K562 (cell line): ENCODE data around the gene PRLH. TPM values are rescaled to one million over a fixed set of nuclear protein-coding genes. Genes with fewer than 3 reads are reported as not detected.

Experiments used
- ATAC-seq: fragments of 200-7000 bp; cut with Tn5 transposase; 3 replicates; pipeline ENCODE4 v1.9.1; 2020; ENCODE audit warnings: moderate library complexity
- BruUV-seq: library from RNA; stranded (reverse); fragments of 400-500 nt; replicated peaks from 2 replicates; lab custom pipeline; 2021; lab: Mats Ljungman, UMichigan
- CTCF ChIA-PET: fragments of 300-600 bp; formaldehyde crosslinking; extraction: SDS; loops from one replicate; lab custom pipeline; 2021; ENCODE audit warnings: low intra/inter-chr PET ratio; lab: Yijun Ruan, JAX
- POLR2A ChIA-PET: fragments of 300-600, 350-650 bp; sonication (Branson Sonifier 250); formaldehyde crosslinking; extraction: SDS; loops from one replicate; lab custom pipeline; 2021; ENCODE audit warnings: antibody characterized with exemption, inconsistent platforms; lab: Yijun Ruan, JAX
- DNase-seq, 4 experiments: peaks; one replicate each; pipeline versions ENCODE4 v3.0.0 to v3.0.0-alpha.2; 2011 to 2018; ENCODE audit warnings: low spot score in 3 of 4, mixed read lengths in 3 of 4; ENCODE audit errors: extremely low read depth in 1 of 4
- FAIRE-seq: peaks from 2 replicates; lab custom pipeline; 2011; peaks lifted over from hg19 to GRCh38; lab: Jason Lieb, UNC
- H2AFZ ChIP-seq: 2 replicates; pipeline ENCODE4 v1.6.0; 2011; ENCODE audit warnings: low read depth, low read length, control low read depth, inconsistent platforms
- H3K27ac ChIP-seq: fragments of 200-600 bp; 3 replicates; pipeline ENCODE4 v1.8.0; 2011; ENCODE audit warnings: low read depth, mild to moderate bottlenecking, control low read depth, inconsistent platforms, low read length, moderate library complexity, mixed read lengths; ENCODE audit errors: extremely low read depth
- H3K27me3 ChIP-seq, 2 experiments: fragments of 300-600 bp in 1 of 2; 2 replicates in 1 of 2; 3 replicates in 1 of 2; pipeline versions ENCODE4 v1.6.0 to v1.8.0; 2011; ENCODE audit warnings: inconsistent platforms in 2 of 2, low read length in 2 of 2, mild to moderate bottlenecking in 1 of 2, mixed read lengths in 1 of 2, moderate library complexity in 1 of 2; ENCODE audit not compliant: control insufficient read depth in 2 of 2, insufficient read depth in 2 of 2
- H3K36me3 ChIP-seq: fragments of 300-600 bp; 3 replicates; pipeline ENCODE4 v1.8.0; 2011; ENCODE audit warnings: mild to moderate bottlenecking, low read length, inconsistent platforms; ENCODE audit not compliant: control insufficient read depth, insufficient read depth
- H3K4me1 ChIP-seq, 2 experiments: fragments of 200-600 bp in 1 of 2; replicated peaks in 1 of 2; 2 replicates in 1 of 2; 3 replicates in 1 of 2; pipeline versions ENCODE4 v1.5.1 to v1.8.0; 2011; ENCODE audit warnings: inconsistent platforms in 2 of 2, low read length in 2 of 2, mild to moderate bottlenecking in 1 of 2, mixed read lengths in 1 of 2, moderate library complexity in 1 of 2; ENCODE audit not compliant: control insufficient read depth in 2 of 2, insufficient read depth in 2 of 2
- H3K4me2 ChIP-seq: 2 replicates; pipeline ENCODE4 v1.6.1; 2011; ENCODE audit warnings: low read length, control low read depth, inconsistent platforms, mixed read lengths; ENCODE audit not compliant: insufficient read depth
- H3K4me3 ChIP-seq: fragments of 200-600 bp; sonication (generic), shearing (Covaris generic); 2 replicates; pipeline ENCODE4 v1.5.1; 2016; ENCODE audit warnings: control low read depth, inconsistent platforms
- H3K79me2 ChIP-seq: fragments of 200-600 bp; 3 replicates; pipeline ENCODE4 v1.8.0; 2011; ENCODE audit warnings: low read length, inconsistent platforms; ENCODE audit not compliant: control insufficient read depth, insufficient read depth
- H3K9ac ChIP-seq, 2 experiments: 2 replicates each; pipeline versions ENCODE4 v1.6.0 to v1.6.1; 2011; ENCODE audit warnings: low read depth in 2 of 2, low read length in 2 of 2, control low read depth in 1 of 2, inconsistent platforms in 1 of 2, mild to moderate bottlenecking in 1 of 2, mixed read lengths in 1 of 2; ENCODE audit not compliant: insufficient read depth in 1 of 2
- H3K9me1 ChIP-seq: one replicate; pipeline ENCODE4 v1.6.0; 2011; ENCODE audit warnings: inconsistent platforms, mild to moderate bottlenecking, low read length, moderate library complexity; ENCODE audit not compliant: control insufficient read depth, insufficient read depth
- H3K9me3 ChIP-seq: replicated peaks from 2 replicates; pipeline ENCODE4 v1.5.1; 2011; ENCODE audit warnings: low read depth, low read length, inconsistent platforms; ENCODE audit not compliant: control insufficient read depth, insufficient read depth
- H4K20me1 ChIP-seq: replicated peaks from 2 replicates; pipeline ENCODE4 v1.6.1; 2011; ENCODE audit warnings: low read length, inconsistent platforms, mixed read lengths; ENCODE audit not compliant: control insufficient read depth, insufficient read depth
- BRD4 ChIP-seq: fragments of 200-600 bp; sonication (generic); IDR thresholded peaks from 2 replicates; pipeline ENCODE4 v1.6.1; 2017; ENCODE audit warnings: inconsistent platforms
- C11orf30 ChIP-seq: fragments of 450-650 bp; IDR thresholded peaks from 2 replicates; pipeline ENCODE4 v1.6.1; 2016; ENCODE audit warnings: low read depth, mild to moderate bottlenecking
- CC2D1A ChIP-seq: fragments of 450-650 bp; IDR thresholded peaks from 2 replicates; pipeline ENCODE4 v1.6.1; 2017; ENCODE audit warnings: mild to moderate bottlenecking
- DNMT1 ChIP-seq: fragments of 450-650 bp; IDR thresholded peaks from 2 replicates; pipeline ENCODE4 v1.6.1; 2016; ENCODE audit warnings: antibody characterized with exemption, mild to moderate bottlenecking
- DPF2 ChIP-seq: fragments of 450-650 bp; IDR thresholded peaks from 2 replicates; pipeline ENCODE4 v1.6.1; 2016
- ELF1 ChIP-seq: fragments of 200-800 bp; sonication (Bioruptor generic); IDR thresholded peaks from 2 replicates; pipeline ENCODE4 v1.6.1; 2016; ENCODE audit warnings: missing genetic modification characterization, missing compliant biosample characterization
- KLF10 ChIP-seq: fragments of 250-450 bp; sonication (Bioruptor Pico); IDR thresholded peaks from 2 replicates; pipeline ENCODE4 v1.6.1; 2021; ENCODE audit warnings: matching md5 sums
- MEF2D ChIP-seq: conservative IDR thresholded peaks from 2 replicates; pipeline ENCODE4 v1.6.1; 2016; ENCODE audit warnings: low read depth, missing genetic modification characterization, missing compliant biosample characterization
- MTA2 ChIP-seq: fragments of 450-650 bp; IDR thresholded peaks from 2 replicates; pipeline ENCODE4 v1.6.1; 2016; ENCODE audit warnings: low read depth
- NFIC ChIP-seq: fragments of 450-650 bp; IDR thresholded peaks from 2 replicates; pipeline ENCODE4 v1.6.1; 2017; ENCODE audit warnings: mild to moderate bottlenecking, inconsistent platforms
- STAT5B ChIP-seq: fragments of 250-450 bp; sonication (Bioruptor Pico); IDR thresholded peaks from 2 replicates; pipeline ENCODE4 v1.8.0; 2021; ENCODE audit warnings: mild to moderate bottlenecking, inconsistent platforms
- TOE1 ChIP-seq, 2 experiments: fragments of 450-650 bp in 1 of 2; sonication (generic) in 1 of 2; formaldehyde crosslinking in 1 of 2; IDR thresholded peaks; 2 replicates each; pipeline versions ENCODE4 v1.7.1 to v1.8.0; 2016 to 2022; ENCODE audit warnings: borderline replicate concordance in 2 of 2, mild to moderate bottlenecking in 2 of 2, antibody characterized with exemption in 1 of 2, inconsistent platforms in 1 of 2, low read depth in 1 of 2, missing genetic modification reagents in 1 of 2, moderate library complexity in 1 of 2
- ZNF12 ChIP-seq: sonication (generic); formaldehyde crosslinking; IDR thresholded peaks from 2 replicates; pipeline ENCODE4 v1.4.0; 2020; ENCODE audit warnings: mild to moderate bottlenecking, missing genetic modification reagents
- WGBS: fragments of 100-300 bp; shearing (Covaris generic); methylation state at CpG from one replicate; pipeline ENCODE4 v1.1.6; 2016; ENCODE audit warnings: low coverage, mixed read lengths; ENCODE audit not compliant: insufficient coverage; ENCODE audit errors: missing lambda C conversion rate; 5-methylcytosine and 5-hydroxymethylcytosine counted together
- in situ Hi-C: fragments of 300-500 bp; cut with MboI; formaldehyde crosslinking; loops from 4 replicates; pipeline ENCODE4 v1.15.0; 2018; ENCODE audit warnings: inconsistent platforms, mixed read lengths
- intact Hi-C: fragments of 100-400 bp; cut with micrococcal nuclease; formaldehyde crosslinking; loops from 2 replicates; pipeline ENCODE4 v1.14.2; 2022
- polyA plus RNA-seq, 8 experiments: library from polyadenylated mRNA; depleted of rRNA in 4 of 8; stranded (reverse) in 5 of 8; unstranded in 3 of 8; fragments of >200 nt; fragmentation: Nextera tagmentation in 2 of 8; fragmentation: Illumina TruSeq in 1 of 8; extraction: Ambion mirVana in 2 of 8; extraction: Trizol in 1 of 8; gene quantifications; 2 replicates each; pipeline versions ENCODE4 v1.2.1 to v1.2.3, GENCODE V29; 2011 to 2014; ENCODE audit warnings: inconsistent platforms in 1 of 8, missing spikeins in 1 of 8
- total RNA-seq, 7 experiments: library from RNA; depleted of rRNA in 6 of 7; stranded (reverse); fragments of >200 nt in 6 of 7; fragmentation: Illumina TruSeq in 2 of 7; extraction: Trizol in 2 of 7; gene quantifications; 2 replicates each; pipeline versions ENCODE4 v1.2.1 to v1.2.3, GENCODE V29; 2011 to 2021; ENCODE audit warnings: low replicate concordance in 1 of 7
- TF ChIP-seq, protein P1 (sequence below): sonication (generic); formaldehyde crosslinking; IDR thresholded peaks from 2 replicates; pipeline ENCODE4 v1.8.1; 2023; ENCODE audit warnings: mild to moderate bottlenecking, missing genetic modification reagents
- TF ChIP-seq, protein P2 (sequence below), 2 experiments: IDR thresholded peaks; 2 replicates each; pipeline ENCODE4 v1.6.1; 2011; ENCODE audit warnings: borderline replicate concordance in 1 of 2, control low read depth in 1 of 2, low read depth in 1 of 2, low read length in 1 of 2, mild to moderate bottlenecking in 1 of 2, mixed read lengths in 1 of 2, moderate library complexity in 1 of 2; ENCODE audit not compliant: insufficient read depth in 1 of 2, insufficient read length in 1 of 2, poor library complexity in 1 of 2, severe bottlenecking in 1 of 2; ENCODE audit errors: extremely low read depth in 1 of 2
- TF ChIP-seq, protein P3 (sequence below): fragments of 200-400 bp; formaldehyde crosslinking; IDR thresholded peaks from 2 replicates; pipeline ENCODE4 v1.6.1; 2017; ENCODE audit warnings: mild to moderate bottlenecking, low read depth, low read length, moderate library complexity
- TF ChIP-seq, protein P4 (sequence below): fragments of 450-650 bp; conservative IDR thresholded peaks from 2 replicates; pipeline ENCODE4 v1.6.1; 2016; ENCODE audit warnings: missing genetic modification characterization, low read depth, mild to moderate bottlenecking, control low read depth, missing compliant biosample characterization

Gene PRLH
- total and polyA plus RNA-seq, 9 of the 15 experiments (the other 6 are each of a cell fraction or from before 2014, with no cell fraction given) = not detected

DNA sequence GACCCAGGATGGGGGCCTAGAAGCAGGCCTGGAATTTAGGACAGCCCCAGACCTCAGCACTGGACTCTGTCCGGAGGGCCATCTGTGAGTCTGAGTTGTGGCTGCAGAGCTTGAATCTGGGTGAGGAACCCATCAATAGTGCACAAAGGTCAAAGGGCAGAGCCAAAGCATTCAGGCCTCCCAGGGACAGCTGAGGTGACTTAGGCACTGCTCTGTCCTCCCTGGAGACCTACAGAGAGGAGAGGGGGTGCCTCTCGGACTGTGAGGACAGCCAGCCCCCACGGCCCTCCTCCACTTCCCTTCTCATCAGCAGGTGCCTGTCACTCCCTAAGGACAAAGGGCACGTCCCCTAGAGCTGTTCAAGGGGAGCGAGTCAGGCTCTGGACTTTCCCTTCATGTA, 25.1 kb upstream of the PRLH start:
- ATAC-seq (no peak), DNase-seq (no peak), FAIRE-seq (no peak)
- H3K9ac ChIP-seq = no peak overlapping the region
- H3K4me2 ChIP-seq = no peak overlapping the region
- H3K4me3 ChIP-seq = no peak overlapping the region
- H3K27ac ChIP-seq = no peak overlapping the region
- H3K9me3 ChIP-seq = no peaks in the 10 kb centered on the region
- H3K9me1 ChIP-seq = no peaks in the 10 kb centered on the region
- no peaks in the 10 kb centered on the region; a peak in 1 of 5 replicates for H3K4me1 ChIP-seq
- POLR2A ChIA-PET = interaction anchor here (0.7 kb wide), 2 partner anchors 170 to 619 kb away, joined by 3 to 4 read pairs; no protein-coding TSS in a partner anchor
- BruUV-seq = no TSS peak
- H3K79me2 ChIP-seq = no peaks in the 10 kb centered on the region
- 5% methylated on average over 4 of the region's 5 CpGs for WGBS
- peaks cover 6 to 44% of the 10 kb centered on the region in 2 experiments; a peak in 3 of 5 replicates for H3K27me3 ChIP-seq
- CTCF ChIA-PET = no interaction called here
- no peak overlapping the region for H2AFZ ChIP-seq
- intact Hi-C loops (no loop called here), in situ Hi-C loops (no loop called here)
- no peaks in the 10 kb centered on the region for H3K36me3 ChIP-seq
- H4K20me1 ChIP-seq = no peaks in the 10 kb centered on the region
- TF ChIP-seq KLF10 (CRISPR knock-in tag) (no peak), CC2D1A (no peak), ELF1 (no peak), MTA2 (no peak), DPF2 (no peak), STAT5B (CRISPR knock-in tag) (no peak), DNMT1 (no peak), NFIC (no peak), TOE1 (IDR thresholded peaks at IDR 0.05; ENCODE audit: borderline replicate concordance) (no peak), TOE1 (CRISPR knock-in tag; IDR thresholded peaks at IDR 0.05; ENCODE audit: borderline replicate concordance, low read depth) (no peak), ZNF12 (CRISPR knock-in tag) (no peak), MEF2D (no peak), C11orf30 (no peak), BRD4 (no peak)
- TF ChIP-seq, protein P1, sequence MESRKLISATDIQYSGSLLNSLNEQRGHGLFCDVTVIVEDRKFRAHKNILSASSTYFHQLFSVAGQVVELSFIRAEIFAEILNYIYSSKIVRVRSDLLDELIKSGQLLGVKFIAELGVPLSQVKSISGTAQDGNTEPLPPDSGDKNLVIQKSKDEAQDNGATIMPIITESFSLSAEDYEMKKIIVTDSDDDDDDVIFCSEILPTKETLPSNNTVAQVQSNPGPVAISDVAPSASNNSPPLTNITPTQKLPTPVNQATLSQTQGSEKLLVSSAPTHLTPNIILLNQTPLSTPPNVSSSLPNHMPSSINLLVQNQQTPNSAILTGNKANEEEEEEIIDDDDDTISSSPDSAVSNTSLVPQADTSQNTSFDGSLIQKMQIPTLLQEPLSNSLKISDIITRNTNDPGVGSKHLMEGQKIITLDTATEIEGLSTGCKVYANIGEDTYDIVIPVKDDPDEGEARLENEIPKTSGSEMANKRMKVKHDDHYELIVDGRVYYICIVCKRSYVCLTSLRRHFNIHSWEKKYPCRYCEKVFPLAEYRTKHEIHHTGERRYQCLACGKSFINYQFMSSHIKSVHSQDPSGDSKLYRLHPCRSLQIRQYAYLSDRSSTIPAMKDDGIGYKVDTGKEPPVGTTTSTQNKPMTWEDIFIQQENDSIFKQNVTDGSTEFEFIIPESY = no peak
- TF ChIP-seq, protein P2, sequence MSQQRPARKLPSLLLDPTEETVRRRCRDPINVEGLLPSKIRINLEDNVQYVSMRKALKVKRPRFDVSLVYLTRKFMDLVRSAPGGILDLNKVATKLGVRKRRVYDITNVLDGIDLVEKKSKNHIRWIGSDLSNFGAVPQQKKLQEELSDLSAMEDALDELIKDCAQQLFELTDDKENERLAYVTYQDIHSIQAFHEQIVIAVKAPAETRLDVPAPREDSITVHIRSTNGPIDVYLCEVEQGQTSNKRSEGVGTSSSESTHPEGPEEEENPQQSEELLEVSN (IDR thresholded peaks at IDR 0.05; ENCODE audit: borderline replicate concordance in 1 of 2, extremely low read depth in 1 of 2, insufficient read depth in 1 of 2, insufficient read length in 1 of 2, low read depth in 1 of 2, low read length in 1 of 2, poor library complexity in 1 of 2, severe bottlenecking in 1 of 2) = no peak
- TF ChIP-seq, protein P3, sequence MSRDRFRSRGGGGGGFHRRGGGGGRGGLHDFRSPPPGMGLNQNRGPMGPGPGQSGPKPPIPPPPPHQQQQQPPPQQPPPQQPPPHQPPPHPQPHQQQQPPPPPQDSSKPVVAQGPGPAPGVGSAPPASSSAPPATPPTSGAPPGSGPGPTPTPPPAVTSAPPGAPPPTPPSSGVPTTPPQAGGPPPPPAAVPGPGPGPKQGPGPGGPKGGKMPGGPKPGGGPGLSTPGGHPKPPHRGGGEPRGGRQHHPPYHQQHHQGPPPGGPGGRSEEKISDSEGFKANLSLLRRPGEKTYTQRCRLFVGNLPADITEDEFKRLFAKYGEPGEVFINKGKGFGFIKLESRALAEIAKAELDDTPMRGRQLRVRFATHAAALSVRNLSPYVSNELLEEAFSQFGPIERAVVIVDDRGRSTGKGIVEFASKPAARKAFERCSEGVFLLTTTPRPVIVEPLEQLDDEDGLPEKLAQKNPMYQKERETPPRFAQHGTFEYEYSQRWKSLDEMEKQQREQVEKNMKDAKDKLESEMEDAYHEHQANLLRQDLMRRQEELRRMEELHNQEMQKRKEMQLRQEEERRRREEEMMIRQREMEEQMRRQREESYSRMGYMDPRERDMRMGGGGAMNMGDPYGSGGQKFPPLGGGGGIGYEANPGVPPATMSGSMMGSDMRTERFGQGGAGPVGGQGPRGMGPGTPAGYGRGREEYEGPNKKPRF = no peak
- TF ChIP-seq, protein P4, sequence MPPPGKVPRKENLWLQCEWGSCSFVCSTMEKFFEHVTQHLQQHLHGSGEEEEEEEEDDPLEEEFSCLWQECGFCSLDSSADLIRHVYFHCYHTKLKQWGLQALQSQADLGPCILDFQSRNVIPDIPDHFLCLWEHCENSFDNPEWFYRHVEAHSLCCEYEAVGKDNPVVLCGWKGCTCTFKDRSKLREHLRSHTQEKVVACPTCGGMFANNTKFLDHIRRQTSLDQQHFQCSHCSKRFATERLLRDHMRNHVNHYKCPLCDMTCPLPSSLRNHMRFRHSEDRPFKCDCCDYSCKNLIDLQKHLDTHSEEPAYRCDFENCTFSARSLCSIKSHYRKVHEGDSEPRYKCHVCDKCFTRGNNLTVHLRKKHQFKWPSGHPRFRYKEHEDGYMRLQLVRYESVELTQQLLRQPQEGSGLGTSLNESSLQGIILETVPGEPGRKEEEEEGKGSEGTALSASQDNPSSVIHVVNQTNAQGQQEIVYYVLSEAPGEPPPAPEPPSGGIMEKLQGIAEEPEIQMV = no peak
